ENCODE data around the gene ATP6V0B. TPM values are rescaled to one million over a fixed set of nuclear protein-coding genes. Genes with fewer than 3 reads are reported as not detected.

ATP6V0B gene
- total and polyA plus RNA-seq, 2 experiments from 2014 or later, result 112 to 142 TPM

- Mint-ChIP-seq H3K27me3 (ENCODE audit: insufficient read depth, low read depth, poor library complexity) (peaks cover 35% of the 10 kb centered on the region), H3K9me3 (no peaks in the 10 kb centered on the region), H3K4me1 (peaks cover 45% of the 10 kb centered on the region), H3K27ac (no peak overlapping the region), H3K36me3 (ENCODE audit: low read depth) (peaks cover 54% of the 10 kb centered on the region), H3K4me3 (peak overlapping the region; percentile 90; the same call in 2 of the 3 replicates)
- no peak overlapping the region for H2AFZ ChIP-seq
- H3K9me2 ChIP-seq (ENCODE audit: insufficient read depth), result no peaks in the 10 kb centered on the region
- H3K4me1 ChIP-seq (ENCODE audit: insufficient read depth), result peaks cover 29% of the 10 kb centered on the region
- H3F3A ChIP-seq (replicated peaks; ENCODE audit: low read depth), result peaks cover 29% of the 10 kb centered on the region; the same call in 1 of the 2 replicates
- H3K4me2 ChIP-seq, result peak overlapping the region; percentile 98; the same call in 1 of the 2 replicates
- peak overlapping the region; percentile 88 for H3K4me3 ChIP-seq
- peaks cover 16% of the 10 kb centered on the region for H3K79me2 ChIP-seq (replicated peaks; ENCODE audit: insufficient read depth)
- H3K27ac ChIP-seq (ENCODE audit: low read depth), result no peak overlapping the region
- H4K20me1 ChIP-seq (replicated peaks; ENCODE audit: insufficient read depth), result peaks cover 19% of the 10 kb centered on the region
- no peak for TF ChIP-seq STAT1 (IDR thresholded peaks at IDR 0.05; ENCODE audit: unreplicated experiment)
- no peak for TF ChIP-seq ZNF331 (CRISPR knock-in tag; IDR thresholded peaks at IDR 0.05; ENCODE audit: low read depth)
- no peak for TF ChIP-seq CREB1 (CRISPR knock-in tag; IDR thresholded peaks at IDR 0.05; ENCODE audit: low read depth)
- no peak for TF ChIP-seq ETS1 (IDR thresholded peaks at IDR 0.05)
- no peak for TF ChIP-seq EZH2 (IDR thresholded peaks at IDR 0.05; ENCODE audit: low read depth, unreplicated experiment)
- 0 out of 2 replicates have a peak, but pooled peaks cover 7% of the 10 kb centered on the region for H3K36me3 ChIP-seq (ENCODE audit: insufficient read depth)
- DNase-seq (ENCODE audit: low spot score) (no peak), ATAC-seq (no peak)
- H3K27me3 ChIP-seq (ENCODE audit: insufficient read depth), result no peaks in the 10 kb centered on the region
These were observed 2.9 kb downstream of the ATP6V0B start for GRCh38 chr1:43977376-43978263.

- Histone ChIP-seq H3F3A (replicated peaks; ENCODE audit: low read depth) (peaks cover 29% of the 10 kb centered on the region; the same call in 1 of the 2 replicates), H4K20me1 (replicated peaks; ENCODE audit: insufficient read depth) (peaks cover 19% of the 10 kb centered on the region), H3K27me3 (ENCODE audit: insufficient read depth) (no peaks in the 10 kb centered on the region), H3K4me2 (peak overlapping the region; percentile 98), H3K36me3 (ENCODE audit: insufficient read depth) (0 out of 2 replicates have a peak, but pooled peaks cover 7% of the 10 kb centered on the region), H3K4me1 (ENCODE audit: insufficient read depth) (peaks cover 27% of the 10 kb centered on the region), H3K9me2 (ENCODE audit: insufficient read depth) (no peaks in the 10 kb centered on the region), H2AFZ (no peak overlapping the region), H3K79me2 (replicated peaks; ENCODE audit: insufficient read depth) (peaks cover 16% of the 10 kb centered on the region), H3K4me3 (peak overlapping the region; percentile 88), H3K27ac (ENCODE audit: low read depth) (no peak overlapping the region)
- Mint-ChIP-seq H3K9me3 (no peaks in the 10 kb centered on the region), H3K36me3 (ENCODE audit: low read depth) (peaks cover 53% of the 10 kb centered on the region), H3K4me3 (peak overlapping the region; percentile 90), H3K4me1 (peaks cover 46% of the 10 kb centered on the region), H3K27me3 (ENCODE audit: insufficient read depth, low read depth, poor library complexity) (peaks cover 38% of the 10 kb centered on the region), H3K27ac (no peak overlapping the region)
- no peak for ATAC-seq
- no peak for DNase-seq (ENCODE audit: low spot score)
- TF ChIP-seq ZNF114 (CRISPR knock-in tag; IDR thresholded peaks at IDR 0.05) (no peak), POLR2AphosphoS5 (IDR thresholded peaks at IDR 0.05; ENCODE audit: low read depth) (no peak; the same call in 1 of the 2 replicates), CTCF (conservative IDR thresholded peaks at IDR 0.05; ENCODE audit: low read depth in 2 of 2) (no peak), REST (IDR thresholded peaks at IDR 0.05; ENCODE audit: unreplicated experiment) (no peak), NANOG (IDR thresholded peaks at IDR 0.05; ENCODE audit: borderline replicate concordance) (no peak)
These were observed 3.4 kb downstream of the ATP6V0B start for GRCh38 chr1:43978264-43978550.
